Left lung (tissue), 10 donors: ENCODE results near the gene PRKCZ. TPM values are rescaled to one million over a fixed set of nuclear protein-coding genes. Genes with fewer than 3 reads are reported as not detected.

Experiments
- ATAC-seq: fragments of 200-7000 bp; cut with Tn5 transposase; one replicate; pipeline ENCODE4 v1.9.1; 2020; ENCODE audit warnings: moderate library complexity
- DNase-seq, 4 donors: peaks; one replicate each; pipeline ENCODE4 v3.0.0-alpha.2; 2013 to 2020
- H3K27ac ChIP-seq, 2 donors: fragments of 200-600 bp; sonication (generic) in 1 of 2; one replicate each; pipeline versions ENCODE4 v1.5.0 to v1.8.0; 2020 to 2021
- H3K27me3 ChIP-seq, 2 donors: fragments of 200-600 bp; sonication (generic) in 1 of 2; one replicate each; pipeline versions ENCODE4 v1.5.0 to v1.8.0; 2020 to 2021
- H3K36me3 ChIP-seq, 2 donors: fragments of 200-600 bp; sonication (generic) in 1 of 2; one replicate each; pipeline versions ENCODE4 v1.5.0 to v1.8.0; 2020 to 2021
- H3K4me1 ChIP-seq, 2 donors: fragments of 200-600 bp; one replicate each; pipeline ENCODE4 v1.8.0; 2021
- H3K4me3 ChIP-seq, 2 donors: fragments of 200-600 bp; sonication (generic) in 1 of 2; one replicate each; pipeline versions ENCODE4 v1.5.0 to v1.8.0; 2020 to 2021; ENCODE audit warnings: mild to moderate bottlenecking in 1 of 2
- H3K9me3 ChIP-seq, 2 donors: fragments of 200-600 bp; sonication (generic) in 1 of 2; one replicate each; pipeline versions ENCODE4 v1.5.0 to v1.8.0; 2020 to 2021
- intact Hi-C, 2 donors: fragments of 100-400 bp; cut with DNase I; formaldehyde crosslinking; loops; one replicate each; pipeline versions ENCODE4 v1.11.2 to v1.14.2; 2022
- polyA plus RNA-seq, 6 donors: library from polyadenylated mRNA; unstranded; fragments of 120-200 nt; gene quantifications; one replicate each; pipeline ENCODE4 v1.2.1, GENCODE V29; 2013; ENCODE audit not compliant: insufficient read length in 6 of 6
- total RNA-seq, 2 donors: library from RNA; stranded (reverse); fragmentation: NEBNext Ultra II Directional; extraction: Animal tissue kit (Norgen Biotek cat#: 25700); gene quantifications; one replicate each; pipeline ENCODE4 v1.2.1, GENCODE V29; 2021
- TF ChIP-seq, protein P1 (sequence below), 2 donors: fragments of 200-600 bp; sonication (generic) in 1 of 2; IDR thresholded peaks; one replicate each; pipeline versions ENCODE4 v1.5.0 to v1.8.0; 2021; ENCODE audit warnings: antibody characterized with exemption in 2 of 2
- donor health status: DM: no; HTN: yes; CAD: no.
- donor health status: DM: no; HTN: no; CAD: no.

PRKCZ gene
- total and polyA plus RNA-seq, 8 donors = 37.5 to 129 (median 48.0) TPM

DNA sequence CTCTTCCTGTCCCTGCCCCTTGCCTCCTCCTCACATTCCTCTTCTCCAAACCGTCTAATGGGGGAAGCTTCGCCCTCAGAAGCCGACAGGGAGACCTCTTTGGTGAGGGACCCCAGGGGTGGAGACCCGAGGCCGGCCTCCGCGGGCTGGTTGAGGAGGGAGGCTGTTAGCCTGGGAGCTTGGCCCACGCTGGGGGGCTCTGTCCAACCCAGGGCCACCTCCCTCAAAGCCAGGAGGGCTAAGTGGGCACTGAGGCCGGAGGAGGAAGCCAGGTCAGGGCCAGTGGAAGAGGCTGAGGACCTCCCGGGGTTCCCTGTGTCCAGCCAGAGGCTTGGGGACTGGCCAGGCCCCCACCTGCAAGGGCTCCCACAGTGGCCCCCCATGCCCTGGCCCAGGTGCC lies 25.8 kb upstream of the PRKCZ start:
- TF ChIP-seq, protein P1, sequence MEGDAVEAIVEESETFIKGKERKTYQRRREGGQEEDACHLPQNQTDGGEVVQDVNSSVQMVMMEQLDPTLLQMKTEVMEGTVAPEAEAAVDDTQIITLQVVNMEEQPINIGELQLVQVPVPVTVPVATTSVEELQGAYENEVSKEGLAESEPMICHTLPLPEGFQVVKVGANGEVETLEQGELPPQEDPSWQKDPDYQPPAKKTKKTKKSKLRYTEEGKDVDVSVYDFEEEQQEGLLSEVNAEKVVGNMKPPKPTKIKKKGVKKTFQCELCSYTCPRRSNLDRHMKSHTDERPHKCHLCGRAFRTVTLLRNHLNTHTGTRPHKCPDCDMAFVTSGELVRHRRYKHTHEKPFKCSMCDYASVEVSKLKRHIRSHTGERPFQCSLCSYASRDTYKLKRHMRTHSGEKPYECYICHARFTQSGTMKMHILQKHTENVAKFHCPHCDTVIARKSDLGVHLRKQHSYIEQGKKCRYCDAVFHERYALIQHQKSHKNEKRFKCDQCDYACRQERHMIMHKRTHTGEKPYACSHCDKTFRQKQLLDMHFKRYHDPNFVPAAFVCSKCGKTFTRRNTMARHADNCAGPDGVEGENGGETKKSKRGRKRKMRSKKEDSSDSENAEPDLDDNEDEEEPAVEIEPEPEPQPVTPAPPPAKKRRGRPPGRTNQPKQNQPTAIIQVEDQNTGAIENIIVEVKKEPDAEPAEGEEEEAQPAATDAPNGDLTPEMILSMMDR (IDR thresholded peaks at IDR 0.05) = no peak
- no peaks in the 10 kb centered on the region for H3K36me3 ChIP-seq
- intact Hi-C loops = no loop called here

GRCh38 chr1:2024887-2025286 lies 25.3 kb upstream of the PRKCZ start:
- Histone ChIP-seq H3K27ac (no peak overlapping the region), H3K27me3 (peaks cover 13 to 74% of the 10 kb centered on the region in 2 donors), H3K36me3 (no peaks in the 10 kb centered on the region), H3K4me1 (peaks cover 0 to 11% of the 10 kb centered on the region in 2 donors), H3K4me3 (no peak overlapping the region), H3K9me3 (no peaks in the 10 kb centered on the region)
- DNase-seq = peak in 1 of 4 donors; percentile 67
- ATAC-seq = no peak
- intact Hi-C loops = no loop called here
- TF ChIP-seq, protein P1 (IDR thresholded peaks at IDR 0.05) = no peak

More for the DNA sequence above, 25.8 kb upstream of the PRKCZ start:
- H3K9me3 ChIP-seq = no peaks in the 10 kb centered on the region
- peaks cover 0 to 15% of the 10 kb centered on the region in 2 donors for H3K4me1 ChIP-seq
- H3K27me3 ChIP-seq = peaks cover 17 to 78% of the 10 kb centered on the region in 2 donors
- H3K27ac ChIP-seq = no peak overlapping the region
- H3K4me3 ChIP-seq = no peak overlapping the region
- ATAC-seq (no peak), DNase-seq (peak in 1 of 4 donors; percentile 56)

DNA sequence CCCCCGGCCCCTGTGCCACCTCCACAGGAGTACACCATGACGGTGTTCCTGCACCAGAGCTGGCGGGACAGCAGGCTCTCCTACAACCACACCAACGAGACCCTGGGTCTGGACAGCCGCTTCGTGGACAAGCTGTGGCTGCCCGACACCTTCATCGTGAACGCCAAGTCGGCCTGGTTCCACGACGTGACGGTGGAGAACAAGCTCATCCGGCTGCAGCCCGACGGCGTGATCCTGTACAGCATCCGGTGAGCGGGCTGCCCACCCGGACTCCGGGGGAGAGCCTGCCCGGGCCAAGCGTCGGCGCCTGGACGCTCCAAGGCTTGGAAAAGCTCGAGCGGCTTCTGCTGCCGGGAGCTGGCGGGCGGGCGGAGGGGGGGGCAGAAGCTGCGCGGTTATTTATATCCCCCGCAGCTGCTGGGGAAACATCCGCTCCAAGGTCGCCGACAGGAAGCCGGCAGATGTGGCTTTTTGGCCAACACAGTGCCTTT lies 24.7 kb upstream of the PRKCZ start:
- H3K9me3 ChIP-seq = no peaks in the 10 kb centered on the region
- H3K4me1 ChIP-seq = peaks cover 0 to 11% of the 10 kb centered on the region in 2 donors
- H3K36me3 ChIP-seq = no peaks in the 10 kb centered on the region
- peak; percentile 53 for ATAC-seq
- H3K27ac ChIP-seq = no peak overlapping the region
- DNase-seq = peak in 3 of 4 donors; percentile 64 to 83 (median 76)
- H3K27me3 ChIP-seq = peaks cover 7 to 74% of the 10 kb centered on the region in 2 donors
- intact Hi-C loops = no loop called here
- TF ChIP-seq, protein P1 (IDR thresholded peaks at IDR 0.05) = no peak
- H3K4me3 ChIP-seq = no peak overlapping the region

GRCh38 chr1:2027961-2028583 lies 22.1 kb upstream of the PRKCZ start:
- H3K4me3 ChIP-seq = no peak overlapping the region
- intact Hi-C loops = no loop called here
- H3K36me3 ChIP-seq = no peaks in the 10 kb centered on the region
- TF ChIP-seq, protein P1 (IDR thresholded peaks at IDR 0.05) = no peak
- H3K27me3 ChIP-seq = peaks cover 0 to 69% of the 10 kb centered on the region in 2 donors
- DNase-seq = peak in 1 of 4 donors; percentile 73
- H3K9me3 ChIP-seq = no peaks in the 10 kb centered on the region
- no peak overlapping the region for H3K27ac ChIP-seq
- no peak for ATAC-seq
- peaks cover 0 to 11% of the 10 kb centered on the region in 2 donors for H3K4me1 ChIP-seq

GRCh38 chr1:2028870-2029560 lies 21.2 kb upstream of the PRKCZ start:
- ATAC-seq = no peak
- Histone ChIP-seq H3K27ac (no peak overlapping the region), H3K36me3 (no peaks in the 10 kb centered on the region), H3K4me1 (peaks cover 0 to 11% of the 10 kb centered on the region in 2 donors), H3K9me3 (no peaks in the 10 kb centered on the region), H3K27me3 (peaks cover 0 to 60% of the 10 kb centered on the region in 2 donors), H3K4me3 (no peak overlapping the region)
- intact Hi-C loops = no loop called here
- DNase-seq = peak in 1 of 4 donors; percentile 73
- TF ChIP-seq, protein P1 (IDR thresholded peaks at IDR 0.05) = no peak
